Liver (tissue), 3 donors: ENCODE results near the gene LRRC27.

Experiments
- CTCF ChIP-seq: fragments of 150-350 bp; IDR thresholded peaks from 2 replicates; pipeline ENCODE4 v1.5.1; 2017; ENCODE audit warnings: improper control_type of control experiment, low read depth, low read length; ENCODE audit not compliant: missing input control
- GABPA ChIP-seq, 2 donors: IDR thresholded peaks in 1 of 2; conservative IDR thresholded peaks in 1 of 2; 2 replicates each; pipeline ENCODE4 v1.6.1; 2016; ENCODE audit warnings: antibody characterized with exemption in 2 of 2, mild to moderate bottlenecking in 1 of 2, moderate library complexity in 1 of 2
- NR2F2 ChIP-seq: IDR thresholded peaks from 2 replicates; pipeline ENCODE4 v1.6.1; 2016; ENCODE audit warnings: antibody characterized with exemption
- donor health status: healthy.
- donor health status: healthy.

- TF ChIP-seq CTCF (no peak), GABPA (IDR thresholded peaks at IDR 0.05 in 1 of 2, conservative IDR thresholded peaks at IDR 0.05 in 1 of 2) (no peak), NR2F2 (no peak)
These were observed 2.7 kb downstream of the LRRC27 start for GRCh38 chr10:132334631-132335188.
